DMS153 treated with DMSO at 0.1 percent for 48 hours (cell line): ENCODE measurements around the gene SOX18.
"Not testable (repeated sequence)": the region's sequence is repeated elsewhere in the genome, so short reads cannot be mapped to it uniquely, and the experiment has no call there.

Source experiments
- DNase-seq: peaks from one replicate; lab custom pipeline; 2025; ENCODE audit not compliant: unreplicated experiment; lab: John Stamatoyannopoulos, UW

The SOX18 gene

DNA sequence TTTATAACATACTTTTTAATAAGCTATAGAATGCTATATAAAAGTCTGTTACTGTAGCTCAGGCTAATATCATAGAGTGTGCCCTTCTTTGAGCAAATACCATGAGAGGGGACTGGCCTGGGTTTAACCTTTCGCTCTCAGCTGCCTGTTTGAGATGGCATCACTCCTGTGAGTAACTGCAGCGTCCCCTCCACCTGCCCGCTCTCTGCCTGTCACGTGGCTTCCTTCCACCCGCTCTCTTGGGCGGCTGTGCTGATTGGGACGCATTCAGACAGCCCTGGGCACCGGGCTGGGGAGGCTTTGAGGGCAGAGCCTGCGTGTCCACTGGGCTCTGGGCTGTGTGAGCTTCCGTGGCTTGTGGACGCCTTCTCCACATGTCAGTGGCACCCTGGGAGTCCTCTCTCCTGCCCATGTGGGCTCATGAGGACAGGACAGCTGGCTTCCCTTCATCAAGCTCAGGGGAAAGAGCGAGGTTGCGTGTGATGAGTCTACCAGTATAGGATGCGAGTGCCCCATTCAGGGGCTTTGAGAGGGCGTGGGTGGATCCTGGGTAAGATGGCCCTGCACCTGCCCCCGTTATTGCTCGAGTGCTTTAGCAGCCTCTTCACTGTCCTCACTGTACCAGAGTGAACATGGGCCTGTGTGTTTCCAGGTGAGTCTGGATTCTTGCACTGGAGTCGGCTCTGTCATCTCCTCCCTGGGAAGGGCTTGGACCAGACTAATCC is 24.2 kb downstream of the SOX18 start:
- DNase-seq: no peak

DNA sequence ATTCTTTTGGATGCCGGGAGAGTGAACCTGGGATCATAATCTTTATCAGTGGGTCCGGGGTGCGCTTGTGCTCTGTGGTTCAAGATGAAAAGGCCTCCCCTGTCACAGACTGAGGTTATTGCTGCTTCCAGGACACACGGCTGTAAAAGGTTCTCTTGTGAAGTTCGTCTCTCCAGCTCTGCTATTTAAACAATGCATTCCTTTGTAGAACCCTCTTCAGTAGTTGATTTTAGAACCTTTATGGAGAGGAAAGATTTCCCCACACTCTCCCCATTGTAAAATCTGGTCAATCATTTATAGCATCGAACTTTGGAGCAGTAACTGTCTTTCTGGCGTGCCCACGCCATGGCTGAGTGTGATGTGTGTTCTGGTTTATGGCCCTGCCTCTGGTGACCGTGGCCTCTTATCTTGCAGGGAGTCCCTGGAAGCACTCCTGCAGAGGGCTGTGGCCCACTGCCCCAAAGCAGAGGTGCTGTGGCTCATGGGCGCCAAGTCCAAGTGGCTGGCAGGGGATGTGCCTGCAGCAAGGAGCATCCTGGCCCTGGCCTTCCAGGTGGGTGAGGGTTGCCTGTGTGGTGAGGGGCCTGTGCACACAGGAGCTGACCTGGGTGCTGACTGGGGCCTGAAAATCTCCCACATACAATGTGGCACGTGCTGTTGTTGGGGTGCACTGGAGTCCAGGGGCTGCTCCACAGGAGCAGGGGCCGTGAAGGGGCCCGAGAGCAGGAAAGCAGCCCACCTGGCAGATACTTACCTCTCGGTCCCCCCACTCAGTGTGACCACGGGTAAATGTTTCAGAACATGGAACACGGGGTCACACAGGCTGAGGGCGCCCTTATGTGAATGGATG is 25.1 kb downstream of the SOX18 start:
- DNase-seq: no peak

DNA sequence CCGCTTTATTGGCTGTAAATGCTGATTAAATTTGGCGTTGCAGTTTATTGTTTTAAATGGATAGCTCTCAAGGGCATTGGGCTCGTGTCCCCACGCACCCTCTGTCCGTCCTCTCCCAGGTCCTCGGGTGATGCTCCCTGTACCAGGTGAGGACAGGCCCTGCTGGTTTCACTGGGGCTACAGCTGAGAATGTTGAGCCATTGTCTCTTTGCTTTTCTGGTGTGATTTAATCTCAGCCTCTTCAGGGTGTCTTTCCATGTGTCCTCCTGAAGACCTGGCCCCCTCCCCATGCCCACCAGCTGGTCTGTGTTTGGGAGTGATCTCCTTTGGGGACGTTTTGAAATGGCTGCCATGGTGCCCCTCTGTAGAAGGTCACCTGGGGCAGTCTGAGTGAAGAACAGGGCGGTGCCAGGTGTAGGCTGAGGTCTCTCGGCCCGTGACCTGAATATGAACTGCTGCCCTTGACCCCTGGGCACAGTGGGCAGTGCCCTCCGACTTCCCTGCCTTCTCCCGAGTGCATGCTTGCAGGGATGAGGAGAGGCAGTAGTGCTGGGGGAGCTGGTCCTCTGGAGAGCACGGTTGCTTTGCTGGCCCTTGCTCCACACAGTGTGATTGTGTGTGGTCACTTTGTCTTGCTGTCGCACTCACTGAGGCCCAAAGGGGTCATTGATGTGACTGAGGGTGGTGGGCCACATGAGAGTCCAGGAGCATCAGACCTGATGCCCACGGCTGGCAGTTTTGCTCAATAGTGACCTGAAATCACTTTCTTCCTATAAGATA is 25.9 kb downstream of the SOX18 start:
- no peak for DNase-seq

- no peak for DNase-seq
Measured at GRCh38 chr20:64022671-64023360, 26.6 kb downstream of the SOX18 start.

GRCh38 chr20:64021124-64021975 is 28.1 kb downstream of the SOX18 start:
- DNase-seq: no peak

- no peak for DNase-seq
Measured at GRCh38 chr20:64015635-64016034, 33.8 kb downstream of the SOX18 start.

GRCh38 chr20:64012385-64013154 is 36.9 kb downstream of the SOX18 start:
- DNase-seq: not testable (repeated sequence)

DNA sequence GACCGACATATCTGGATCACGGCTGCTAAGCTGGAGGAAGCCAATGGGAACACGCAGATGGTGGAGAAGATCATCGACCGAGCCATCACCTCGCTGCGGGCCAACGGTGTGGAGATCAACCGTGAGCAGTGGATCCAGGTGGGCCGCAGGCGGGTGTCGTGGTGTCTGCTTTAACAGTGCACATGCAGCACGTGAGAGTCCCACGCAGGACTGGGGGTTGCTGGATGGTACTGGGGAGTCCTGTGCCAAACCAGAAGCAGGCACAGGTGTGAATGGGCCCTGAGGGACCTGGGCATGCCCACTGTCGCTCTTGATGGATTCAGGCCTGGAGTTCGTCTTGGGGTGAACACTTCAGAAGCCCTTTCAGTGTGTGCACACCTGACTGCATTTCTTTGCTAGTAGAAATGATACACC is 38.1 kb downstream of the SOX18 start:
- no peak for DNase-seq

DNA sequence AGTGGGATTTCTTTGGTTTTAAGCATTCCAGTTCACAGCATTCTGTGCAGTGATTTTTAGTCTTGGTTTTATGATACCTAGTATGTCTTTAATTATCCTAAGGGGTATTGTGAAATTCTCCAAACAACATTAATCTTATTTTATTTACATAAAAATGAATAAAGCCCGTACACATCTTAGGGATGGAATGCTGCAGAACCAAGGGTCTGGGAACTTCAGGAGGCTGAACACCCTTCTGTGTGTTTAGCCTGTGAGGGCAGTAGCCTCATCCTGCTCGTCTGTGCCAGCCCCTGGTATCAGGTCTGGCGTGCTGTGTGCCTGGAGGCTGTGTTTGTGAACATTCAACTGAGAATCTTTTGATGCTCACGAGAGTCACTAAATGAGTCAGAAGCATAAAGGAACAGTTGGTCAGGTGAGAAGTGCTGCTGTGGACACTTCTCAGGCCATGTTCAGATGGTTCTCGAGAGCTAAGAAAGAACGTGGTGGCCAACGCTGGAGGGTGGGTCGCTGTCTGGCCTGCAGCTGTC is 38.7 kb downstream of the SOX18 start:
- DNase-seq: no peak

DNA sequence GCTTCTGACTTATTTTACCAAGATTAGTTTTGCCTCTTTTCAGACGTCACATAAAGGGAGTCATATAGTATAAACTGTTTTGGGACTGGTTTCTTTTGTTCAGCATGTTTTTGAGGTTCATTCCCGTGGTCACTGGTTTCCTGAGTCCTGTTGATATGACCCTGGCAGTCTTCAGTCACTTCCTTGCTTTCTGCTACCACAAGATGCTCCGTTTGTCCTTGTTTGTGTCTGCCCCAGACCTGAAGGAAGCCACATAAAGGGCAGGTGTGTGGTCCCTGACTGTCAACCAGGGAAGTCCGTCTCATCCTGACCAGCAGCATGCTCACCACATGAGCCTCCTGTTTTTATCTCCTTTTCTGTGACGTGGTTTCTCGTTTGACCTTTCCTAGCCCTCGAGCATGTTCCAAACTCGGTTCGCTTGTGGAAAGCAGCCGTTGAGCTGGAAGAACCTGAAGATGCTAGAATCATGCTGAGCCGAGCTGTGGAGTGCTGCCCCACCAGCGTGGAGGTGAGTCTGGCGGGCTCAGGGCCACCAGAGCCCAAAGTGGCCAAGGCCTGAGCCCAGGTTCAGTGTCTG is 39.5 kb downstream of the SOX18 start:
- DNase-seq: no peak

DNA sequence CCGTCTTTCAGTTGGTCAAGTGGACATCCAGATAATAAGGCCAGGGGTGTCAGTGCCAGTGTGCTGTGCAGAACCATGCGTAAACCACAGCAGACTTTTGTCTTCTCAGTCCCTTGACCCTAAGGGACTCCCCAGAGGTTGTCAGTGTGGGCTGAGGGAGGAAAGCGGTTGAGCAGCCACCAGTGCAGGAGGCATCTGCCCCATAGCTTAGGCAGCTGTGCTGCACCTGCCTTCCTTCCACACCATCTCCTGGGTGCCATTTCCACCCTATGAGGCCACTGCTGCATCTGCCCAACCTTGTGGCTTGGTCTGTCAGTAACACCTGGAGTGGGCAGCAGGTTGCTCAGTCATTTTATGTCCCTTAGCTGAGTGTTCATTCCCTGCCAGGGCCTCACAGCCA is 42.5 kb downstream of the SOX18 start:
- no peak for DNase-seq

GRCh38 chr20:64006490-64006889 is 42.9 kb downstream of the SOX18 start:
- no peak for DNase-seq

DNA sequence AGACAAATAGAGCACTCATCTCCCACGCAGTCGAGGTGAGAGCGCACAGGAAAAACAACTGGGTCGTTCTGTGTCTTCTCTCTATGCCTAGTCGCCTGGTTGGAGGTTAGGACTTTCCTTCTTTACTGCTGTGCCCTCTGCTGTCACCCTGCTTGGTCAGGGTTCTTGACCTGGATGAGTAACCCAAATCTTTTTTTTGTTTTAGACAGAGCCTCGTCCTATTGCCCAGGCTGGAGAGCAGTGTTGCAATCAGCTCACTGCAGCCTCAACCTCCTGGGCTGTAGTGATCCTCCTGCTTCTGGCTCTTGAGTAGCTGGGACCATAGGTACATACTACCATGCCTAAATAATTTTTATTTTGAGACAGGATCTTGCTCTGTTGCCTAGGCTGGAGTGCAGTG is 44.0 kb downstream of the SOX18 start:
- DNase-seq: no peak

- no peak for DNase-seq
Measured at GRCh38 chr20:64003960-64004725, 45.3 kb downstream of the SOX18 start.

- DNase-seq: peak; percentile 13
Measured at GRCh38 chr20:64001607-64002011, 47.8 kb downstream of the SOX18 start.

GRCh38 chr20:64000906-64001305 is 48.5 kb downstream of the SOX18 start:
- DNase-seq: no peak
